Activated CD8-positive, alpha-beta memory T cell treated with anti-CD3 and anti-CD28 coated beads, Interleukin-2, amount 50 U/mL, for 1 hour (primary cell): ENCODE measurements around the gene ZBTB7B.
A peak's percentile ranks its signal among the peaks of the same experiment; 100 is the strongest.
"Not testable (repeated sequence)": the region's sequence is repeated elsewhere in the genome, so short reads cannot be mapped to it uniquely, and the experiment has no call there.

Experiments
- DNase-seq: peaks from one replicate; pipeline ENCODE4 v3.0.0-alpha.2; 2020; ENCODE audit errors: extremely low read depth

The ZBTB7B gene

GRCh38 chr1:154968731-154969130 lies 33.9 kb upstream of the ZBTB7B start:
- no peak for DNase-seq

DNA sequence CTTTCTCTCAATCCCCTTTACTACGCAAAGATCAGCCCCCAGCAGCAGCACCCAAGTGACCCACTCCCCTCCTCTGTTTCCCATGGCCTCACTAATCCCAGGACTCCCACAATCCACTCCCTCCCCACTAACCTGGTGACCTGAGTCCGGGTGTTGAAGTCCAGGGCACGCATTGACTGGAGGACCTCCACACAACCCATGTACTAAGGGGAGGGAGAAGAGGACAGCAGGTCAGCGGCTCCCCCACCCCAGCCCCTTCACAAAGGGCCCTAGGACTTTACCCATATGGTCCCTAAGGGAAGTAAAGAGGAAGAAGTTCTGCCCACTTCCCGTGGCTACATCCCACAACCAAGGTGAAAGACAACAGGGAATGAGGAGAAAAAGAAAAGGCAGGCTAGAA lies 33.4 kb upstream of the ZBTB7B start:
- DNase-seq, result no peak

- no peak for DNase-seq
Observed at GRCh38 chr1:154969860-154970452, 32.6 kb upstream of the ZBTB7B start.

GRCh38 chr1:154970631-154971340 lies 31.8 kb upstream of the ZBTB7B start, which contains the start of gene SHC1:
TSS of gene SHC1 (minus strand) at chr1:154970747. CDS start at chr1:154970526, 221 bp downstream.
- no peak for DNase-seq

- no peak for DNase-seq
Observed at GRCh38 chr1:154971341-154971998, 31.1 kb upstream of the ZBTB7B start.

GRCh38 chr1:154972213-154972516 lies 30.4 kb upstream of the ZBTB7B start:
- no peak for DNase-seq

DNA sequence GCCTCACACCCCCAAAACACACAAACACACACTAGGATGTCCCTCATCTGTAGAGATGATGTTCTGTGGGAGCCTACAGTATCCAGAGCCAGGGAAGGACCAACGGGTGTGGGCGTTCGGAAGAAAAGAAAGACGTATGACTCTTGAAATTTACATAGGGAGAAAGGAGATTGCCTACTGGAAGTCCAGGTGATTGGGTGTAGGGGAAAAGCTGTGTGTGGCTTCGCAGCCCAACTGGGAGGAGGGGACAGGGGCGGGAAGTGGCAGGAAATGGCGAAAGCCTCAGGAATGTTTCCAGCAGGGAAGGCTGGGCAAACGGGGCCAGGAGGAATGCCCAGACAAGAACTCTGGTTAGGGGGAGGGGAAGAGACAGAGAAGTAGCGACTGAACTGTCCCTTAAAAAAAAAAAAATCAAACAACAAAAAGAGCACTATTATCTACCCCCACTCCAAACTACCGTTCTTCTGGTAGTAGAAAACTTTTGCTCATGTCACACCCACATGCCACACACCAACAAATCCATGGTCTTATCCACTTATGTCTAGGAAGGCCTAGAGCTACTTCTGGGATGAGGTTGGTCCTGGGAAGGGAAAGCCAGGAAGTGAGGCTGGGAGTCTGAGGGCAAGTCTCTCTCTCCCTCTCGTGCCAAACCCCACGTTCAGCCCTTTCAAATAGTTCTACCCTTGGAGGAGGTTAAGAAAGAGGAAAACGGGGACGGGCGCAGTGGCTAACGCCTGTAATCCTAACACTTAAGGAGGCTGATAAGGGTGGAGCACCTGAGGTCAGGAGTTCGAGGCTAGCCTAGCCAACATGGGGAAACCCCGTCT lies 29.9 kb upstream of the ZBTB7B start:
- no peak for DNase-seq

DNA sequence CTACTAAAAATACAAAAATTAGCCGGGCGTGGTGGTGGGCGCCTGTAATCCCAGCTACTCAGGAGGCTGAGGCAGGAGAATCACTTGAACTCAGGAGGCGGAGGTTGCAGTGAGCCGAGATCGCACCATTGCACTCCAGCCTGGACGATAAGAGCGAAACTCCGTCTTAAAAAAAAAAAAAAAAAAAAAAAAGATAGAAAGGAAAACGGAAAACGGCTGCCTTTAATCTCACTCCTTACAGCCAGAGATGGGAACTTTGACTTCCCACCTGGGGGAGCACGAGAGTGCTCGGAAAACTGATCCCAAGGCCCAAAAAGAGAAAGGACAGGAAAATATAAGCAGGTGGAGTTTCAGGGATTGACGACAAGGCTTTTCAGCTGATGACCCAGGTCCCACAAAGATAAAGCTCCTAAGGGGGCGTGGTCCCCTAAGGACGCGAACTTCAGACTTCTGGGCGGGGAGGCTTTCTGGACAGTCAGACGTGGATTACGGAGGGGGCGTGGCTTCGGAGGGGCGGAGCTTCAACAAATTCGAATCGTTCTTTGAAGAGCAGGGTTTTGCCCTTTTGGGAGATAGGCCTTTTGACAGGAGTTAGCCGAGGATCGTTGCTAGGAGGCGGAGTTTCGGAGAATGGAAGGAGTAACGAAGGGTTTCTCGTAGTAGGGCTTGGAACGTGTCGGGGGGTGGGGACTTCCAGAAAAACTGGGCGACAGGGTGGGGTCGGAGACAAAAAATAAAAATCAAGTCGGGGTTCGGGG lies 29.1 kb upstream of the ZBTB7B start:
- peak; percentile 61 for DNase-seq

- DNase-seq, result peak; percentile 97
Observed at GRCh38 chr1:154974102-154974807, 28.3 kb upstream of the ZBTB7B start, which contains the start of gene CKS1B. TSS of gene CKS1B (plus strand) at chr1:154974681. CDS start at chr1:154974746, 65 bp downstream.

GRCh38 chr1:154974808-154975408 lies 27.7 kb upstream of the ZBTB7B start:
- DNase-seq, result peak; percentile 93

GRCh38 chr1:154975409-154976059 lies 27.1 kb upstream of the ZBTB7B start:
- DNase-seq, result no peak

DNA sequence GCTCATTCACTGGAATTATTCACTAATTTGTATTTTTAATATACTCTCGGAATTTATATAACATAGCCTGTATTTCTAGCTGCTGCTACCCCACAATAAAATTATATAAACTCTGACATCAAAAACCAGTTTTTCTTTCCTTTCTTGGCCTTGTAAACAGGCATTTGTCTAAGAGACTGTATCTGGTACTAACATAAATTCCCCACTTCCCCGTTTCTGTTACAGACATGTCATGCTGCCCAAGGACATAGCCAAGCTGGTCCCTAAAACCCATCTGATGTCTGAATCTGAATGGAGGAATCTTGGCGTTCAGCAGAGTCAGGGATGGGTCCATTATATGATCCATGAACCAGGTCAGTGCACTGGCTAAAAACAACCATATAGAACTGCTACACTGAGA lies 24.8 kb upstream of the ZBTB7B start:
- DNase-seq, result not testable (repeated sequence)

DNA sequence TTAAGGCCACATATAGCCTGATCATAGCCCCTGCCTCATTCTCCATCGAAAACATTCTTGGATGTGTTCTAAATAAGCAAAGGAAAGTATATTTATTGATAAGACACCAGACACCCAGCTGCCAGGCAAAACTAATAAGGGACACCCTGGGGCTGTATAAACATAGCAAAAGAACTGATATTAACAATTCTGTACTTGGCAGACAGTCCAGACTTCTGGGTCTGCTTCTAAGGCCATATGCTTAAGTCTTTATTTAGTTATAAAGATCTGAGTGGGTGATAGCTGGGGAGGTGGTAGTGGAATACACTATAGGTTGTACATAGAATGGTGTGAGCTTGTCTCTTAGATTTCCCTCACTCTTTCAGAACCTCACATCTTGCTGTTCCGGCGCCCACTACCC lies 24.2 kb upstream of the ZBTB7B start:
- DNase-seq, result no peak

DNA sequence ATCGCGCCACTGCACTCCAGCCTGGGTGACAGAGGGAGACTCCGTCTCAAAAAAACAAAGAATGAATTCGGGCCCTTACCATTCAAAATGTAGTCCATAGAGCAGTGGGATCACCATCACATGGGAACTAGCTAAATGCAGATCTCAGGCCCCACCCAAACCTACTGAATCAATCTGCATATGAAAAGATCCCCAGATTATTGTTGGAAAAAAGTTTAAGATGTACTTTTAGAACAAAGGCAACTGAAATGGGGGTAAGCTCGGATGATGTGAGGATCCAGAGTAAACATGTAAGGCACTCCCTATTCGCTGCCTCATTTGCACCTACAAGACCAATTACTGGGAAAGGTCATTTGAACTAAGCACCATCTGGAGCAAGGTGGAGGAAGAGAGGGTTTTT lies 20.3 kb upstream of the ZBTB7B start:
- no peak for DNase-seq

DNA sequence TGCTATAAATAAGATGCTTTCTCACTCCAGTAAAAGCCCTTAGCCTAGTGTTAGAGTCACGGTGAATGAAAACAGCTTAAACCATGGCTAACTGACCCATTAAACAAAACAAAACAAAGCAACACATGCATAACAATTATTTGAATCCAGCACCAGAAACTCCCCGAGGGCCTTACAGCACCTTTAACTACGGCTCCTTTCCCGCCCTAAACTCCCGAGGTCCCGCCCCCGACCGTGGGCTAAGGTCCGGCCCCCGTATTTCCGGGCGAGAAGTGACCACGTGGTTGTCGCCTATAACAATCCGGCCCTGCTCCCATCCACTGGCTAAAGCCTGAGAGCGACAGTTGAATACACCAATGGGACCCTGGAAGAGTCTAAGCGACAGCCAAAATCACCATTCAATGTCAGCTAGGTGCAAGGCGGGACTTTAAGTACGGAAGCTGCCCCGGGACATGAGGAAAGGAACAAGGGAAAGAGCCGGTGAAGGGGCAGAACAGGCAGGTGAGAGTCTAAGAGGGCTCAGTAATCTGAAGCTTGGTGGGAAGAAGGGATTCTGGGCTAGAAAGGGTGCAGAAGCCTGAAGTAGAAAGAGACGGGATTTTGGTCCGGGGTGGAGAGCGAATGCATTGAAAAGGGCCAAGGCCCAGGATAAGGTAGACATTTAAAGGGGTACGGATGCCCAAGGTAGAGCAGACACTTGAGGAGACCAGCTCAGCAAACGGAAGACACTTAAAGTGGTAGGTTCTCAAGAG lies 19.5 kb upstream of the ZBTB7B start, which contains the start of gene FLAD1:
TSS of gene FLAD1 (plus strand) at position 448 of the 752 bp plus-strand sequence. CDS start 351 bp downstream, outside the sequence.
- peak; percentile 90 for DNase-seq

- DNase-seq, result no peak
Observed at GRCh38 chr1:154983776-154984466, 18.7 kb upstream of the ZBTB7B start.

- DNase-seq, result not testable (repeated sequence)
Observed at GRCh38 chr1:154986736-154987135, 15.9 kb upstream of the ZBTB7B start.

DNA sequence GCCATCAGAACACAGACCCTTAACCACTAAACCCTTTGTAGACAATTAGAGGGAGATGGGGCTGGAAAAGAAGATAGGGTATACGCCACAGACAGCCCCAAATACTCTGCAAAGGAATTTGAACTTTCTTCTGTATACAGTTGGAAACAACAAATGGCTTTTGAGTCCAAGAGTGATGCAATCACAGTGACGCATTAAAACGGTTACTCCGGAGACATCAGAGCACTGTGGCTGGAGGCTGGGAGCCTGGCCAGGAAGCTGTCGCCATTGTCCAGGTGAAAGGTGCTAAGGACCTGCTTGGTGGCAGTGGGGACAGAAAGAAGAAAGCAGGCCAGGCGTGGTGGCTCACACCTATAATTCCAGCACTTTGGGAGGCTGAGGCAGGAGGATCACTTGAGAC lies 15.3 kb upstream of the ZBTB7B start:
- DNase-seq, result no peak
